Sciatic nerve (tissue), 2 donors: ENCODE data around the gene SLC7A8. TPM values are rescaled to one million over a fixed set of nuclear protein-coding genes. Genes with fewer than 3 reads are reported as not detected.

Source experiments
- ATAC-seq: fragments of 200-7000 bp; cut with Tn5 transposase; one replicate; pipeline ENCODE4 v1.9.1; 2020; ENCODE audit warnings: mild to moderate bottlenecking, moderate library complexity
- DNase-seq: peaks from one replicate; pipeline ENCODE4 v3.0.0-alpha.2; 2020; ENCODE audit warnings: low spot score
- intact Hi-C: fragments of 100-400 bp; cut with DNase I; formaldehyde crosslinking; loops from one replicate; pipeline ENCODE4 v1.14.2; 2022
- total RNA-seq: library from RNA; stranded (reverse); fragmentation: NEBNext Ultra II Directional; extraction: Animal tissue kit (Norgen Biotek cat#: 25700); gene quantifications from one replicate; pipeline ENCODE4 v1.2.1, GENCODE V29; 2021
- donor health status: DM: no; HTN: no; CAD: no.
- donor health status: DM: no; HTN: no; CAD: no.

Gene SLC7A8
- total RNA-seq, 1 donor from 2014 or later: 15.0 TPM

- DNase-seq (no peak), ATAC-seq (no peak)
- intact Hi-C loops: no loop called here
Observed at GRCh38 chr14:23106747-23107045, 76.8 kb downstream of the SLC7A8 start.

- DNase-seq (no peak), ATAC-seq (no peak)
- intact Hi-C loops: no loop called here
Observed at GRCh38 chr14:23105348-23105824, 78.1 kb downstream of the SLC7A8 start.

- DNase-seq (no peak), ATAC-seq (no peak)
- intact Hi-C loops: no loop called here
Observed at GRCh38 chr14:23104591-23105347, 78.7 kb downstream of the SLC7A8 start, which contains the start of gene CIROP. Gene CIROP, minus strand, starts transcription at chr14:23104989. Its CDS starts 69 bp downstream, at chr14:23104920.

GRCh38 chr14:23104070-23104590, 79.3 kb downstream of the SLC7A8 start:
- intact Hi-C loops: no loop called here
- DNase-seq: no peak
- no peak for ATAC-seq

GRCh38 chr14:23103581-23103980, 79.9 kb downstream of the SLC7A8 start:
- no peak for ATAC-seq
- intact Hi-C loops: no loop called here
- no peak for DNase-seq

GRCh38 chr14:23102801-23103200, 80.7 kb downstream of the SLC7A8 start:
- intact Hi-C loops: no loop called here
- ATAC-seq (no peak), DNase-seq (no peak)

- ATAC-seq (no peak), DNase-seq (no peak)
- intact Hi-C loops: no loop called here
Observed at GRCh38 chr14:23101986-23102625, 81.4 kb downstream of the SLC7A8 start.

- intact Hi-C loops: no loop called here
- ATAC-seq: no peak
- DNase-seq: no peak
Observed at GRCh38 chr14:23101213-23101970, 82.1 kb downstream of the SLC7A8 start.

GRCh38 chr14:23099212-23099861, 84.1 kb downstream of the SLC7A8 start:
- intact Hi-C loops: no loop called here
- ATAC-seq (no peak), DNase-seq (no peak)

GRCh38 chr14:23097786-23098185, 85.7 kb downstream of the SLC7A8 start:
- intact Hi-C loops: no loop called here
- DNase-seq: no peak
- no peak for ATAC-seq

- intact Hi-C loops: no loop called here
- DNase-seq (peak; percentile 100), ATAC-seq (peak; percentile 98)
Observed at GRCh38 chr14:23095196-23096108, 88.0 kb downstream of the SLC7A8 start, which contains the start of gene C14orf119. Gene C14orf119, plus strand, starts transcription at chr14:23095505. Its CDS starts 2,154 bp downstream, at chr14:23097659.

- peak; percentile 72 for ATAC-seq
- intact Hi-C loops: no loop called here
- peak; percentile 80 for DNase-seq
Observed at GRCh38 chr14:23094666-23095195, 88.7 kb downstream of the SLC7A8 start, which contains the start of gene ACIN1. Gene ACIN1, minus strand, starts transcription at chr14:23095136. Its CDS starts 24 bp downstream, at chr14:23095112.

- DNase-seq (no peak), ATAC-seq (no peak)
- intact Hi-C loops: no loop called here
Observed at GRCh38 chr14:23093991-23094665, 89.3 kb downstream of the SLC7A8 start.

GRCh38 chr14:23093526-23093925, 89.9 kb downstream of the SLC7A8 start:
- ATAC-seq: no peak
- intact Hi-C loops: no loop called here
- no peak for DNase-seq

GRCh38 chr14:23093104-23093503, 90.4 kb downstream of the SLC7A8 start:
- intact Hi-C loops: no loop called here
- DNase-seq: no peak
- no peak for ATAC-seq

- intact Hi-C loops: no loop called here
- ATAC-seq (no peak), DNase-seq (no peak)
Observed at GRCh38 chr14:23091294-23092225, 91.9 kb downstream of the SLC7A8 start.
